GM12878 (cell line): ENCODE data around the gene SAMHD1. TPM values are rescaled to one million over a fixed set of nuclear protein-coding genes. Genes with fewer than 3 reads are reported as not detected.

Source experiments
- ATAC-seq: fragments of 200-7000 bp; cut with Tn5 transposase; 3 replicates; pipeline ENCODE4 v1.9.1; 2020; ENCODE audit warnings: mild to moderate bottlenecking, moderate library complexity
- BruUV-seq: library from RNA; stranded (reverse); fragments of 400-500 nt; replicated peaks from 2 replicates; lab custom pipeline; 2021; lab: Mats Ljungman, UMichigan
- CTCF ChIA-PET: fragments of 300-600 bp; sonication (Branson Sonifier 250); formaldehyde crosslinking; extraction: SDS; loops from one replicate; lab custom pipeline; 2021; ENCODE audit warnings: inconsistent platforms; lab: Yijun Ruan, JAX
- POLR2A ChIA-PET: fragments of 350-600 bp; formaldehyde crosslinking; extraction: SDS; loops from one replicate; lab custom pipeline; 2021; ENCODE audit warnings: inconsistent platforms; lab: Charles Lee
- RAD21 ChIA-PET: fragments of 300-600 bp; sonication (Branson Sonifier 250); formaldehyde crosslinking; loops from one replicate; lab custom pipeline; 2023; ENCODE audit warnings: antibody characterized with exemption; ENCODE audit not compliant: unreplicated experiment; lab: Charles Lee
- SMC1A ChIA-PET: fragments of 300-600 bp; sonication (Branson Sonifier 250); formaldehyde crosslinking; loops from one replicate; lab custom pipeline; 2023; ENCODE audit not compliant: unreplicated experiment, uncharacterized antibody; lab: Charles Lee
- DNase-seq: peaks from one replicate; pipeline ENCODE4 v3.0.0-alpha.2; 2011; ENCODE audit warnings: low read depth, low spot score
- FAIRE-seq: peaks from 3 replicates; lab custom pipeline; 2011; peaks lifted over from hg19 to GRCh38; lab: Jason Lieb, UNC
- H2AFZ ChIP-seq: 2 replicates; pipeline ENCODE4 v1.6.0; 2011; ENCODE audit warnings: low read depth, low read length, control low read depth; ENCODE audit not compliant: control insufficient read depth
- H3K27ac ChIP-seq: 2 replicates; pipeline ENCODE4 v1.5.1; 2011; ENCODE audit warnings: control low read depth; ENCODE audit not compliant: control insufficient read depth, insufficient read depth
- H3K27me3 ChIP-seq, 2 experiments: replicated peaks in 1 of 2; 2 replicates each; pipeline versions ENCODE4 v1.6.0 to v1.6.1; 2011; ENCODE audit warnings: low read length in 1 of 2; ENCODE audit not compliant: control insufficient read depth in 2 of 2, insufficient read depth in 2 of 2
- H3K36me3 ChIP-seq, 2 experiments: 2 replicates each; pipeline ENCODE4 v1.5.1; 2011; ENCODE audit warnings: low read length in 1 of 2; ENCODE audit not compliant: control insufficient read depth in 2 of 2, insufficient read depth in 2 of 2
- H3K4me1 ChIP-seq: 2 replicates; pipeline ENCODE4 v1.6.1; 2011; ENCODE audit warnings: mild to moderate bottlenecking, low read length, moderate library complexity, mixed read lengths; ENCODE audit not compliant: control insufficient read depth, insufficient read depth
- H3K4me2 ChIP-seq: 2 replicates; pipeline ENCODE4 v1.6.0; 2011; ENCODE audit warnings: control low read depth; ENCODE audit not compliant: control insufficient read depth, insufficient read depth
- H3K4me3 ChIP-seq: fragments of 200-600 bp; sonication (generic); 2 replicates; pipeline ENCODE4 v1.5.1; 2016
- H3K79me2 ChIP-seq: 2 replicates; pipeline ENCODE4 v1.6.0; 2011; ENCODE audit warnings: low read length; ENCODE audit not compliant: control insufficient read depth, insufficient read depth
- H3K9ac ChIP-seq: 2 replicates; pipeline ENCODE4 v1.8.0; 2011; ENCODE audit warnings: low read length, control low read depth, mixed read lengths; ENCODE audit not compliant: control insufficient read depth, insufficient read depth
- H3K9me3 ChIP-seq: replicated peaks from 3 replicates; pipeline ENCODE4 v1.5.1; 2011; ENCODE audit warnings: mild to moderate bottlenecking, low read length; ENCODE audit not compliant: control insufficient read depth, insufficient read depth
- H4K20me1 ChIP-seq: 2 replicates; pipeline ENCODE4 v1.6.0; 2011; ENCODE audit not compliant: control insufficient read depth, insufficient read depth
- ATF7 ChIP-seq: fragments of 450-650 bp; IDR thresholded peaks from 2 replicates; pipeline ENCODE4 v1.6.1; 2016; ENCODE audit warnings: low read depth, mild to moderate bottlenecking
- BMI1 ChIP-seq: fragments of 450-650 bp; IDR thresholded peaks from 2 replicates; pipeline ENCODE4 v1.6.1; 2016; ENCODE audit warnings: mild to moderate bottlenecking, moderate library complexity, borderline replicate concordance
- FOS ChIP-seq: IDR thresholded peaks from 3 replicates; pipeline ENCODE4 v1.6.1; 2011; ENCODE audit warnings: borderline replicate concordance; ENCODE audit not compliant: insufficient read length; ENCODE audit errors: extremely low read depth
- MYB ChIP-seq: fragments of 150-350 bp; IDR thresholded peaks from 2 replicates; pipeline ENCODE4 v1.6.1; 2014; ENCODE audit warnings: mild to moderate bottlenecking, low read depth, low read length, borderline replicate concordance
- NFXL1 ChIP-seq: fragments of 450-650 bp; IDR thresholded peaks from 2 replicates; pipeline ENCODE4 v1.6.1; 2017; ENCODE audit warnings: antibody characterized with exemption, mild to moderate bottlenecking, borderline replicate concordance
- NR2C2 ChIP-seq: IDR thresholded peaks from 2 replicates; pipeline ENCODE4 v1.6.1; 2011; ENCODE audit warnings: borderline replicate concordance, low read depth; ENCODE audit not compliant: control insufficient read depth, insufficient read length
- RAD51 ChIP-seq: fragments of 450-650 bp; IDR thresholded peaks from 2 replicates; pipeline ENCODE4 v1.6.1; 2016; ENCODE audit warnings: moderate library complexity, mild to moderate bottlenecking, inconsistent platforms
- RBBP5 ChIP-seq: fragments of 200-600 bp; sonication (generic); conservative IDR thresholded peaks from 2 replicates; pipeline ENCODE4 v1.6.1; 2016
- SPI1 ChIP-seq: IDR thresholded peaks from 2 replicates; pipeline ENCODE4 v1.6.1; 2011; ENCODE audit warnings: low read depth, mild to moderate bottlenecking, low read length, moderate library complexity, borderline replicate concordance; ENCODE audit not compliant: insufficient read depth
- SREBF1 ChIP-seq: IDR thresholded peaks from 2 replicates; pipeline ENCODE4 v1.6.1; 2012; ENCODE audit warnings: mild to moderate bottlenecking, low read length
- TCF12 ChIP-seq: IDR thresholded peaks from 2 replicates; pipeline ENCODE4 v1.6.1; 2011; ENCODE audit warnings: low read depth, mild to moderate bottlenecking, low read length
- YBX1 ChIP-seq: fragments of 450-650 bp; IDR thresholded peaks from 2 replicates; pipeline ENCODE4 v1.6.1; 2016; ENCODE audit warnings: antibody characterized with exemption
- WGBS: methylation state at CpG from one replicate; pipeline ENCODE4 v1.1.6; 2016; ENCODE audit warnings: low lambda C conversion rate; ENCODE audit not compliant: insufficient replicate concordance, insufficient coverage; ENCODE audit errors: missing lambda C conversion rate; 5-methylcytosine and 5-hydroxymethylcytosine counted together
- in situ Hi-C: fragments of 300-500 bp; cut with MboI; formaldehyde crosslinking; loops from 9 replicates; pipeline ENCODE4 v1.14.3; 2018; ENCODE audit warnings: mixed read lengths
- intact Hi-C: fragments of 100-400 bp; cut with micrococcal nuclease; formaldehyde crosslinking; loops from one replicate; pipeline ENCODE4 v1.14.2; 2022; ENCODE audit not compliant: unreplicated experiment
- polyA plus RNA-seq, 11 experiments: library from polyadenylated mRNA; depleted of rRNA in 4 of 11; unstranded in 6 of 11; stranded (reverse) in 5 of 11; fragments of >200 nt; fragmentation: Nextera tagmentation in 4 of 11; fragmentation: Illumina TruSeq in 1 of 11; extraction: Ambion mirVana in 4 of 11; extraction: Trizol in 1 of 11; gene quantifications; 1 replicate in 1 of 11; 2 replicates in 10 of 11; pipeline versions ENCODE4 v1.2.1 to v1.2.3, GENCODE V29; 2011 to 2016; ENCODE audit warnings: inconsistent platforms in 2 of 11, missing spikeins in 2 of 11, low read depth in 1 of 11
- total RNA-seq, 4 experiments: library from RNA; depleted of rRNA in 3 of 4; stranded (reverse); fragments of >200 nt in 3 of 4; fragmentation: Illumina TruSeq in 1 of 4; extraction: Trizol in 1 of 4; gene quantifications; 2 replicates each; pipeline versions ENCODE4 v1.2.1 to v1.2.3, GENCODE V29; 2013 to 2021
- TF ChIP-seq, protein P1 (sequence below): fragments of 450-650 bp; IDR thresholded peaks from 2 replicates; pipeline ENCODE4 v1.6.1; 2016; ENCODE audit warnings: mild to moderate bottlenecking
- TF ChIP-seq, protein P2 (sequence below): IDR thresholded peaks from 2 replicates; pipeline ENCODE4 v1.6.1; 2011; ENCODE audit warnings: low read depth, mild to moderate bottlenecking, low read length, moderate library complexity, borderline replicate concordance; ENCODE audit errors: extremely low read depth
- TF ChIP-seq, protein P3 (sequence below): IDR thresholded peaks from 2 replicates; pipeline ENCODE4 v1.6.1; 2011; ENCODE audit warnings: low read depth, low read length, improper control_type of control experiment, borderline replicate concordance
- TF ChIP-seq, protein P4 (sequence below): fragments of 450-650 bp; IDR thresholded peaks from 2 replicates; pipeline ENCODE4 v1.6.1; 2017; ENCODE audit warnings: antibody characterized with exemption, mild to moderate bottlenecking, moderate library complexity

SAMHD1 gene
- total and polyA plus RNA-seq, 10 of the 15 experiments (the other 5 are each of a cell fraction or from before 2014, with no cell fraction given), result 20.5 to 47.9 (median 38.8) TPM

DNA sequence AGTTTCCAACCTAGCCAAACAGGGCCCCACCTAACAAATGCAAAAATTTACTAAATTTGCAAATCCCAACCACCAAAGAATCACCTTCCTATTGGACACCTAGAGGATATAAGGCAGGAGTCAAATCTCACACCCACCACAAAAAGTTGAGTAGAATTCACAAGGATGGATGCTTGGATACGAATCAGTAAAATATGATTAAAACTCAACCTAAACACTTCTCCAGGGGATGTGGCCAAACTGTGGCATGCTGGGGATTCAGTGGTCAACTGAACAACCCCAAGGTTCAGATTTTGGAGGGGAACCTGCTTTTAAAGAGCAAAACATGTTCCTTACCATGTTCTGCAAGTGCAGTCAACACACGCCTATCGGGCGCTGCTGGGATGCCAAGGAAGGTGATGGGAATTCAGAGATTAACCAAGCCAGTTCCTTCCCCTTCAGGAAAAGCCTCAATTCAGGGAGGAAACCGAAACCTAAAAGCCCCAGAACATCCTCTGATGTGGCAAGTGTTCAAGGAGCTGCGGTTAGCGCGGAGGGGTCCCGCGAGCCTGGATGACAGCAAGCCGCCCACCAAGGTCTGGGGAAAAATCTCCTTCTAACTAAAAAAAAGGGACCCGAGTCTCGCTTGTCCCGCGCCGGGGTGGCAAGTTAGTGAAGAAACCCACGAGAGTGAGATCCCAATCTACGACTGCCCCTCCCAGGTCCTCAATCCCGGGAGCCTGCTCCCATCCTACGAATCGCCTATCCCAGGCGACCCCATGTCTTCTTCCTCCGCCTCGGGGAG is 902 bp downstream of the SAMHD1 start (continued):
- TF ChIP-seq, protein P1, sequence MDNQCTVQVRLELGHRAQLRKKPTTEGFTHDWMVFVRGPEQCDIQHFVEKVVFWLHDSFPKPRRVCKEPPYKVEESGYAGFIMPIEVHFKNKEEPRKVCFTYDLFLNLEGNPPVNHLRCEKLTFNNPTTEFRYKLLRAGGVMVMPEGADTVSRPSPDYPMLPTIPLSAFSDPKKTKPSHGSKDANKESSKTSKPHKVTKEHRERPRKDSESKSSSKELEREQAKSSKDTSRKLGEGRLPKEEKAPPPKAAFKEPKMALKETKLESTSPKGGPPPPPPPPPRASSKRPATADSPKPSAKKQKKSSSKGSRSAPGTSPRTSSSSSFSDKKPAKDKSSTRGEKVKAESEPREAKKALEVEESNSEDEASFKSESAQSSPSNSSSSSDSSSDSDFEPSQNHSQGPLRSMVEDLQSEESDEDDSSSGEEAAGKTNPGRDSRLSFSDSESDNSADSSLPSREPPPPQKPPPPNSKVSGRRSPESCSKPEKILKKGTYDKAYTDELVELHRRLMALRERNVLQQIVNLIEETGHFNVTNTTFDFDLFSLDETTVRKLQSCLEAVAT, result no peak
- TF ChIP-seq, all 136 proteins: peak for 9

DNA sequence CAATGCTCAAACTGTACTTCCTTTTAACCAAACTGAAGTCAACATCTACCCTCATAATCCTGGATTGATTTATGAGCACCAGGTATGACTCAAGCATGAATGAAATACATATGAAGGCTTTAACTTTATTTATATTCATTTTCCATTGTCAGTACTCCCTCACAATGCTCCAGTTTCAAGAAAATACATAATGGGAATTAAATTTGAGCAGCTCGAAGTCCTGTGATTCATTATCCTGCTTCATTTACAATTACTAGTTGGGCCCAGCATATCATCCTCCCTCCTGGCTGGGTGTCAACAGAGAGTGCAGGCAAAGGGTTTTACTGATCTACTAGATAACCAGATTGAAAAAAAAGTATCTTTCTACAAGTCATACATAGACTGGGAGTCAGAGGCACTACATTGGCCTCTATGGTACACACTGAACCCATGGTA is 10.1 kb downstream of the SAMHD1 start:
- no peaks in the 10 kb centered on the region; the same call in 1 of the 2 replicates for H4K20me1 ChIP-seq
- in situ Hi-C loops (no loop called here), intact Hi-C loops (no loop called here)
- CTCF ChIA-PET, result no interaction called here
- BruUV-seq, result no TSS peak
- ATAC-seq (no peak), DNase-seq (no peak), FAIRE-seq (no peak)
- H3K27ac ChIP-seq, result no peak overlapping the region
- 100% methylated on average over 1 of the region's 1 CpG for WGBS
- no peaks in the 10 kb centered on the region for H3K9me3 ChIP-seq
- no peak overlapping the region for H3K4me3 ChIP-seq
- H3K9ac ChIP-seq, result no peak overlapping the region
- no peaks in the 10 kb centered on the region for H3K79me2 ChIP-seq
- POLR2A ChIA-PET, result no interaction called here
- H2AFZ ChIP-seq, result no peak overlapping the region
- H3K36me3 ChIP-seq, result peaks cover 0 to 5% of the 10 kb centered on the region in 2 experiments; a peak in 2 of 4 replicates
- SMC1A ChIA-PET, result no interaction called here
- RAD21 ChIA-PET, result no interaction called here
- no peak overlapping the region for H3K4me2 ChIP-seq
- H3K27me3 ChIP-seq, result no peaks in the 10 kb centered on the region
- no peaks in the 10 kb centered on the region for H3K4me1 ChIP-seq
- TF ChIP-seq SREBF1 (no peak), YBX1 (no peak), ATF7 (no peak), NFXL1 (no peak), BMI1 (no peak), RAD51 (no peak), NR2C2 (no peak), RBBP5 (no peak), TCF12 (no peak), FOS (no peak), MYB (no peak), SPI1 (no peak)
- TF ChIP-seq, protein P2, sequence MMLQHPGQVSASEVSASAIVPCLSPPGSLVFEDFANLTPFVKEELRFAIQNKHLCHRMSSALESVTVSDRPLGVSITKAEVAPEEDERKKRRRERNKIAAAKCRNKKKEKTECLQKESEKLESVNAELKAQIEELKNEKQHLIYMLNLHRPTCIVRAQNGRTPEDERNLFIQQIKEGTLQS, result no peak
- TF ChIP-seq, protein P3, sequence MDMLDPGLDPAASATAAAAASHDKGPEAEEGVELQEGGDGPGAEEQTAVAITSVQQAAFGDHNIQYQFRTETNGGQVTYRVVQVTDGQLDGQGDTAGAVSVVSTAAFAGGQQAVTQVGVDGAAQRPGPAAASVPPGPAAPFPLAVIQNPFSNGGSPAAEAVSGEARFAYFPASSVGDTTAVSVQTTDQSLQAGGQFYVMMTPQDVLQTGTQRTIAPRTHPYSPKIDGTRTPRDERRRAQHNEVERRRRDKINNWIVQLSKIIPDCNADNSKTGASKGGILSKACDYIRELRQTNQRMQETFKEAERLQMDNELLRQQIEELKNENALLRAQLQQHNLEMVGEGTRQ, result no peak
- TF ChIP-seq, protein P4, sequence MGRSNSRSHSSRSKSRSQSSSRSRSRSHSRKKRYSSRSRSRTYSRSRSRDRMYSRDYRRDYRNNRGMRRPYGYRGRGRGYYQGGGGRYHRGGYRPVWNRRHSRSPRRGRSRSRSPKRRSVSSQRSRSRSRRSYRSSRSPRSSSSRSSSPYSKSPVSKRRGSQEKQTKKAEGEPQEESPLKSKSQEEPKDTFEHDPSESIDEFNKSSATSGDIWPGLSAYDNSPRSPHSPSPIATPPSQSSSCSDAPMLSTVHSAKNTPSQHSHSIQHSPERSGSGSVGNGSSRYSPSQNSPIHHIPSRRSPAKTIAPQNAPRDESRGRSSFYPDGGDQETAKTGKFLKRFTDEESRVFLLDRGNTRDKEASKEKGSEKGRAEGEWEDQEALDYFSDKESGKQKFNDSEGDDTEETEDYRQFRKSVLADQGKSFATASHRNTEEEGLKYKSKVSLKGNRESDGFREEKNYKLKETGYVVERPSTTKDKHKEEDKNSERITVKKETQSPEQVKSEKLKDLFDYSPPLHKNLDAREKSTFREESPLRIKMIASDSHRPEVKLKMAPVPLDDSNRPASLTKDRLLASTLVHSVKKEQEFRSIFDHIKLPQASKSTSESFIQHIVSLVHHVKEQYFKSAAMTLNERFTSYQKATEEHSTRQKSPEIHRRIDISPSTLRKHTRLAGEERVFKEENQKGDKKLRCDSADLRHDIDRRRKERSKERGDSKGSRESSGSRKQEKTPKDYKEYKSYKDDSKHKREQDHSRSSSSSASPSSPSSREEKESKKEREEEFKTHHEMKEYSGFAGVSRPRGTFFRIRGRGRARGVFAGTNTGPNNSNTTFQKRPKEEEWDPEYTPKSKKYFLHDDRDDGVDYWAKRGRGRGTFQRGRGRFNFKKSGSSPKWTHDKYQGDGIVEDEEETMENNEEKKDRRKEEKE, result no peak
